Caco-2 (cell line): ENCODE measurements around the gene GPATCH8. TPM values are rescaled to one million over a fixed set of nuclear protein-coding genes. Genes with fewer than 3 reads are reported as not detected.

Experiments
- BruUV-seq: library from RNA; stranded (reverse); fragments of 400-500 nt; replicated peaks from 2 replicates; lab custom pipeline; 2021; lab: Mats Ljungman, UMichigan
- CTCF ChIA-PET: fragments of 300-600 bp; sonication (Branson Sonifier 250); formaldehyde crosslinking; loops from one replicate; lab custom pipeline; 2022; ENCODE audit warnings: antibody characterized with exemption; lab: Charles Lee
- POLR2A ChIA-PET: fragments of 300-600 bp; sonication (Branson Sonifier 250); formaldehyde crosslinking; loops from one replicate; lab custom pipeline; 2022; ENCODE audit warnings: antibody characterized with exemption; lab: Charles Lee
- DNase-seq, 2 experiments: peaks; one replicate each; pipeline versions ENCODE4 v3.0.0 to v3.0.0-alpha.2; 2020 to 2022
- H3K27me3 ChIP-seq: replicated peaks from 2 replicates; pipeline ENCODE4 v1.6.0; 2011; ENCODE audit warnings: low read length; ENCODE audit not compliant: control insufficient read depth, insufficient read depth
- H3K36me3 ChIP-seq: 2 replicates; pipeline ENCODE4 v1.5.1; 2011; ENCODE audit warnings: low read length; ENCODE audit not compliant: control insufficient read depth, insufficient read depth
- H3K4me1 ChIP-seq: fragments of 250-450 bp; sonication (Bioruptor Pico); 2 replicates; pipeline ENCODE4 v1.5.1; 2020; ENCODE audit warnings: mild to moderate bottlenecking
- H3K4me3 ChIP-seq: 2 replicates; pipeline ENCODE4 v1.5.1; 2011; ENCODE audit warnings: low read depth, mild to moderate bottlenecking, control low read depth, low read length
- H3K9me3 ChIP-seq: fragments of 250-450 bp; sonication (Bioruptor Pico); 2 replicates; pipeline ENCODE4 v1.5.1; 2020; ENCODE audit warnings: mild to moderate bottlenecking, moderate library complexity
- H3K27ac Mint-ChIP-seq: one replicate; pipeline ENCODE4 v1.8.0; 2022; ENCODE audit warnings: mixed read lengths; ENCODE audit not compliant: unreplicated experiment
- H3K27me3 Mint-ChIP-seq: one replicate; pipeline ENCODE4 v1.8.0; 2022; ENCODE audit warnings: mixed read lengths; ENCODE audit not compliant: insufficient read depth, unreplicated experiment
- H3K36me3 Mint-ChIP-seq: one replicate; pipeline ENCODE4 v1.8.0; 2022; ENCODE audit warnings: mild to moderate bottlenecking, mixed read lengths; ENCODE audit not compliant: insufficient read depth, unreplicated experiment
- H3K4me1 Mint-ChIP-seq: one replicate; pipeline ENCODE4 v1.8.0; 2022; ENCODE audit warnings: low read depth, mixed read lengths; ENCODE audit not compliant: unreplicated experiment
- H3K4me3 Mint-ChIP-seq: one replicate; pipeline ENCODE4 v1.8.0; 2022; ENCODE audit warnings: mild to moderate bottlenecking, moderate library complexity, mixed read lengths; ENCODE audit not compliant: unreplicated experiment
- H3K9me3 Mint-ChIP-seq: one replicate; pipeline ENCODE4 v1.8.0; 2022; ENCODE audit warnings: mixed read lengths; ENCODE audit not compliant: unreplicated experiment
- intact Hi-C: fragments of 100-400 bp; cut with micrococcal nuclease; formaldehyde crosslinking; loops from one replicate; pipeline ENCODE4 v1.10.0; 2022; ENCODE audit not compliant: unreplicated experiment
- total RNA-seq: library from RNA; stranded (reverse); gene quantifications from 2 replicates; pipeline ENCODE4 v1.2.3, GENCODE V29; 2022
- TF ChIP-seq, protein P1 (sequence below), 2 experiments: fragments of 200-600 bp in 1 of 2; IDR thresholded peaks; 1 replicate in 1 of 2; 2 replicates in 1 of 2; pipeline versions ENCODE4 v1.5.1 to v1.8.0; 2011 to 2022; ENCODE audit warnings: antibody characterized with exemption in 1 of 2, control low read depth in 1 of 2, inconsistent platforms in 1 of 2, low read depth in 1 of 2, low read length in 1 of 2, mild to moderate bottlenecking in 1 of 2, moderate library complexity in 1 of 2; ENCODE audit not compliant: insufficient read depth in 1 of 2, severe bottlenecking in 1 of 2, unreplicated experiment in 1 of 2

Gene GPATCH8
- total RNA-seq, 1 experiment from 2014 or later, result 53.4 TPM

DNA sequence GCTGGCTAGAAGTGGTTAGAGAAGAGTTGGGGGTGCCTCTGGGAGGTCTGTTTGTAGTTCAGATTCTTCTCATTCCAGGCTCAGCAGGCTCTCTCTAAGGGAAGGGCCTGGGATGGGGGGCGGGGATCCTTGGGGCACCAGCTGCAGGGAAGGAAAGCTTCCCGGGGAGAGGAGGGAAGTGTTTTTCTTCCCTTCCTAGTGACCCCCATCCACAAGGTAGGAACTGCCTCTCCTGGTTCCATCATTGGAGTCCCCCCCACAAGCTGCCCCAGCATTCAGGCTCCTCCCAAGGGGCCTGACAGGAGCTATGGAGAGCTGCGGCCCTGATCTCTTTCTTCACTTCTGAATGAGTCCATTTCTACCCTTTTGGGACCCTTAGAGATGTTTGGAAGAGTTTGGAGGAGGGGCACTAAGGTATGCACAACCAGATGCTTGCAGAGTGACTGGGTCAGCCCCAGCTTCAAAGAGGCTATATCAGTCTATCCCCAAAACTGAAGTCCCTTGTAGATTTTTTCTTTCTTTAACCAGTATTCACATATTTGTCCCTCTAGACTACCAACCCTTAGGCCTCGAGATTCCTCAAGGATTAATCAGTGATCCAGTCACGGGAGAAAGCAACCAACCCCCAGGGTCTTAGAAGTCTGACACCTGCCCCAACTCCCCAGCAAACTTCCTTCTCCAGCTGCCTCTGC is 40.2 kb upstream of the GPATCH8 start:
- BruUV-seq, result no TSS peak
- CTCF ChIA-PET, result interaction anchor here (0.6 to 2.6 kb wide), 12 partner anchors 10 to 325 kb away, joined by 3 to 18 read pairs (median 4); partner anchors contain the start of genes FZD2 and GPATCH8

DNA sequence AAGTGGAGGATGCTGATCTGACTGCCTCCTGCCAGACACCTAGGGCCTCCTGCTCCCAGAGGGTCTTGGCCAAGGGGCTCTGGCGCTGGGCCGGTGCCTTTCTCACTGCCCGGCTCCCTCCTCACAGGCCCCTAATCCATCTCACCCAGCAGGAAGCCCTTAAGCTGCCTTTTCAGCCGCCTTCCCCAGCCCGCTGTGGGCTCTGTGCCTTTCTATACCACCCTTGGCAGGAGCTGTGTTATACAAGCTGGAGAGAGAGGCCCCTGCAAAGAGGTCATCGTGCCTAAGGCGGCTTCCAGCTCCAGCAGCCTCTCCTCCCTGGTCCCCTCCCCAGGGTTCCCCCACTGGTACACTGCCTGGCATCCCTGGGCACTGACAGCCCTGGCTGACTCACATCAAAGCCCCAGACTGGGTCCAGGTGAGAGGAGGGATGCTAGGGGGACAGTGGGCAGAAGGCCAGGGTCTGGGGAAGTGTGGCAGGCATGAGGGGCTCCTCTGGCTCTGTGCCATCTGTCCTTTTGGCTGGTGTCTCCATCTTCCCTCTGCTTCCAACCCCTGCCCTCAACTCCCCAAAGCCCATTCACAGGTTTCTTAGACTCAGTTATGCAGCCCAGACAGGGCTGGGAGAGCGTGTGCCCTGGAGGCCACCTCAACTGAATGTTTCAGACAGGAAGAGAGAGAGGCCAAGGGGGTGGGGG is 38.8 kb upstream of the GPATCH8 start:
- TF ChIP-seq, protein P1, sequence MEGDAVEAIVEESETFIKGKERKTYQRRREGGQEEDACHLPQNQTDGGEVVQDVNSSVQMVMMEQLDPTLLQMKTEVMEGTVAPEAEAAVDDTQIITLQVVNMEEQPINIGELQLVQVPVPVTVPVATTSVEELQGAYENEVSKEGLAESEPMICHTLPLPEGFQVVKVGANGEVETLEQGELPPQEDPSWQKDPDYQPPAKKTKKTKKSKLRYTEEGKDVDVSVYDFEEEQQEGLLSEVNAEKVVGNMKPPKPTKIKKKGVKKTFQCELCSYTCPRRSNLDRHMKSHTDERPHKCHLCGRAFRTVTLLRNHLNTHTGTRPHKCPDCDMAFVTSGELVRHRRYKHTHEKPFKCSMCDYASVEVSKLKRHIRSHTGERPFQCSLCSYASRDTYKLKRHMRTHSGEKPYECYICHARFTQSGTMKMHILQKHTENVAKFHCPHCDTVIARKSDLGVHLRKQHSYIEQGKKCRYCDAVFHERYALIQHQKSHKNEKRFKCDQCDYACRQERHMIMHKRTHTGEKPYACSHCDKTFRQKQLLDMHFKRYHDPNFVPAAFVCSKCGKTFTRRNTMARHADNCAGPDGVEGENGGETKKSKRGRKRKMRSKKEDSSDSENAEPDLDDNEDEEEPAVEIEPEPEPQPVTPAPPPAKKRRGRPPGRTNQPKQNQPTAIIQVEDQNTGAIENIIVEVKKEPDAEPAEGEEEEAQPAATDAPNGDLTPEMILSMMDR (IDR thresholded peaks at IDR 0.05; ENCODE audit: insufficient read depth in 1 of 2, low read depth in 1 of 2, low read length in 1 of 2, severe bottlenecking in 1 of 2, unreplicated experiment in 1 of 2), result no peak
- Histone ChIP-seq H3K4me1 (peaks cover 58% of the 10 kb centered on the region), H3K36me3 (no peaks in the 10 kb centered on the region), H3K9me3 (no peaks in the 10 kb centered on the region), H3K27me3 (no peaks in the 10 kb centered on the region), H3K4me3 (no peak overlapping the region)
- Mint-ChIP-seq H3K4me1 (peaks cover 50% of the 10 kb centered on the region), H3K27ac (peak overlapping the region; percentile 98), H3K4me3 (peak overlapping the region; percentile 45), H3K36me3 (peaks cover 36% of the 10 kb centered on the region), H3K27me3 (no peaks in the 10 kb centered on the region), H3K9me3 (no peaks in the 10 kb centered on the region)
- POLR2A ChIA-PET, result no interaction called here
- DNase-seq, result peak in 1 of 2 experiments; percentile 19
- intact Hi-C loops, result loop anchor here (2.0 kb wide), 1 partner anchor 45 kb away; no protein-coding TSS in a partner anchor
- BruUV-seq, result no TSS peak
- CTCF ChIA-PET, result interaction anchor here (0.9 kb wide), 1 partner anchor 8 kb away, joined by 4 read pairs; no protein-coding TSS in a partner anchor

More for the DNA sequence above, 40.2 kb upstream of the GPATCH8 start:
- TF ChIP-seq, protein P1 (IDR thresholded peaks at IDR 0.05; ENCODE audit: insufficient read depth in 1 of 2, low read depth in 1 of 2, low read length in 1 of 2, severe bottlenecking in 1 of 2, unreplicated experiment in 1 of 2), result no peak
- Mint-ChIP-seq H3K36me3 (peaks cover 36% of the 10 kb centered on the region), H3K9me3 (no peaks in the 10 kb centered on the region), H3K27me3 (no peaks in the 10 kb centered on the region), H3K4me3 (peak overlapping the region; percentile 45), H3K27ac (peak overlapping the region; percentile 98), H3K4me1 (peaks cover 50% of the 10 kb centered on the region)
- H3K4me3 ChIP-seq, result no peak overlapping the region
- H3K27me3 ChIP-seq, result no peaks in the 10 kb centered on the region
- no peaks in the 10 kb centered on the region for H3K36me3 ChIP-seq
- peaks cover 69% of the 10 kb centered on the region for H3K4me1 ChIP-seq
- no peaks in the 10 kb centered on the region for H3K9me3 ChIP-seq
- POLR2A ChIA-PET, result interaction anchor here (0.5 to 2.5 kb wide), 12 partner anchors 9 to 322 kb away, joined by 3 to 46 read pairs (median 4); partner anchors contain the start of genes FZD2 and GPATCH8
- peak; percentile 94 to 97 for DNase-seq
- intact Hi-C loops, result loop anchor here (1.0 to 2.0 kb wide), 4 partner anchors 8 to 43 kb away; no protein-coding TSS in a partner anchor
